Mucosa of rectum (tissue), 2 donors: ENCODE data around the gene DNM3.

Experiments
- H3K27ac ChIP-seq, 2 donors: one replicate each; pipeline ENCODE4 v1.7.0; 2013; ENCODE audit warnings: inconsistent platforms in 2 of 2, low read depth in 2 of 2, low read length in 2 of 2
- H3K27me3 ChIP-seq, 2 donors: one replicate each; pipeline ENCODE4 v1.7.0; 2013; ENCODE audit warnings: low read length in 2 of 2; ENCODE audit not compliant: control insufficient read depth in 2 of 2, insufficient read depth in 2 of 2
- H3K36me3 ChIP-seq, 2 donors: one replicate each; pipeline ENCODE4 v1.7.0; 2013; ENCODE audit warnings: low read length in 2 of 2; ENCODE audit not compliant: control insufficient read depth in 2 of 2, insufficient read depth in 2 of 2
- H3K4me1 ChIP-seq, 2 donors: one replicate each; pipeline ENCODE4 v1.7.0; 2013; ENCODE audit warnings: low read length in 2 of 2, mild to moderate bottlenecking in 1 of 2; ENCODE audit not compliant: control insufficient read depth in 2 of 2, insufficient read depth in 2 of 2
- H3K4me3 ChIP-seq, 2 donors: one replicate each; pipeline ENCODE4 v1.7.0; 2013; ENCODE audit warnings: low read length in 2 of 2
- H3K9ac ChIP-seq, 2 donors: one replicate each; pipeline ENCODE4 v1.7.0; 2013; ENCODE audit warnings: low read length in 2 of 2, low read depth in 1 of 2, mild to moderate bottlenecking in 1 of 2
- H3K9me3 ChIP-seq, 2 donors: one replicate each; pipeline ENCODE4 v1.7.0; 2013; ENCODE audit warnings: low read length in 2 of 2; ENCODE audit not compliant: control insufficient read depth in 2 of 2
- donor health status: healthy.
- donor health status: Normal muscosa, but diverticular disease.

Gene DNM3

DNA sequence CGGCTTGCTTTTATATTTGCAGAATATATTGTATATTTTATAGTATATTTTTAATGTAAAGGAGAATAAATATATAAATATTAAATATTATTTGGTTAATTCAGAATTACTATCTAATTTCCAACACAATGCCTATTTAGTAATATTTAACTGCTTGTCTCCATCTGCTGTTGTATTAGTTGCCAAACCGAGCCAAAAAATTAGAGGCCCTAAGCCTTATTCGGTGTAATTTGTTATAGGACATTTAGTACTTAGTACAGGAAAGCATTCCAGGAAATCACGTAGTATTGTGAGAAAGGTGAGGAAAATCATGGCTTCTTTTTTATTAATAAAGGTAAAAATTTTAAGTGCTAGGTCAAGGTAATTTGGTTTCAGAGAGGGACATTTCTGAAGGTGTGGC lies 93.8 kb downstream of the DNM3 start:
- no peak overlapping the region for H3K4me3 ChIP-seq
- H3K36me3 ChIP-seq, result no peaks in the 10 kb centered on the region
- no peak overlapping the region for H3K9ac ChIP-seq
- H3K27ac ChIP-seq, result no peak overlapping the region
- H3K27me3 ChIP-seq, result no peaks in the 10 kb centered on the region
- H3K9me3 ChIP-seq, result no peaks in the 10 kb centered on the region
- H3K4me1 ChIP-seq, result peaks cover 0 to 3% of the 10 kb centered on the region in 2 donors

DNA sequence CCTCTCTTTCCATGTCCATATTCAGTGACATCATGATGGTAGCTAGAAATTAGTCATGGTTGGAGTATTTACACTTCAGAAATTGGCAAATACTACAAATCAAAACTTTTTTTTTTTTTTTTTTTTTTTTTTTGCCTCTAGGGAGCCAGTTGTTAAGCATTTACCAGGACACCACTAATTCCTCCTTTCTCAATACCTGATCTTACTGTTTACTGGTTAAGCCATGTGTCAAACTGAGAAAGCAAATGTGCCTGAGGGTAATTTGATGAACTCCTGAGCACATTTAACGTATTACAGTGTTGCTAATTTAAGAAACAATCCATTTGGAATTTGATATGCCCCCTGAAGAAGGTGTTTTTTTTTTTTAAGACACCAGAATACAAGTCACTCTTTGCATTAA lies 94.4 kb downstream of the DNM3 start:
- no peak overlapping the region for H3K27ac ChIP-seq
- no peak overlapping the region for H3K9ac ChIP-seq
- no peak overlapping the region for H3K4me3 ChIP-seq
- no peaks in the 10 kb centered on the region for H3K27me3 ChIP-seq
- H3K36me3 ChIP-seq, result no peaks in the 10 kb centered on the region
- H3K4me1 ChIP-seq, result peaks cover 0 to 6% of the 10 kb centered on the region in 2 donors
- H3K9me3 ChIP-seq, result no peaks in the 10 kb centered on the region

DNA sequence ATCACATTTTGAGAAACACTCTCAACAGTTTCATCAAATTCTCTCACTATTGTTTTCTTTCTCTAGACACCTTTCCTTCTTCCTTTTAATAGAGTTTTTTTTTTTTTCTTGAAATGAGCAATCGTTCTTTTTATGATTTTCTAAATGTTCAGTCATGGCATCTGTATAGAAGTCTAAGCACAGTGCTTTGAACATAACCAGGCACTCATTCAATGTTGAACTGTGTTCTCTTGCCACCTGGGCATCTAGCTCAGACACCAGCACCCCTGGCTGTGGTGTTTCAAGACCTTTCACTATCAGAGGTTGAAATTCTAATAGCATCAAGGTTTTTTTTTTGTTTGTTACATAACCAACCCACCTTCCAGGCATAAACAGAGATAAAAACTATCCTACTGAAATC lies 96.6 kb downstream of the DNM3 start:
- Histone ChIP-seq H3K4me3 (no peak overlapping the region), H3K27ac (no peak overlapping the region), H3K9ac (no peak overlapping the region), H3K4me1 (peaks cover 0 to 6% of the 10 kb centered on the region in 2 donors), H3K36me3 (no peaks in the 10 kb centered on the region), H3K9me3 (no peaks in the 10 kb centered on the region), H3K27me3 (no peaks in the 10 kb centered on the region)

DNA sequence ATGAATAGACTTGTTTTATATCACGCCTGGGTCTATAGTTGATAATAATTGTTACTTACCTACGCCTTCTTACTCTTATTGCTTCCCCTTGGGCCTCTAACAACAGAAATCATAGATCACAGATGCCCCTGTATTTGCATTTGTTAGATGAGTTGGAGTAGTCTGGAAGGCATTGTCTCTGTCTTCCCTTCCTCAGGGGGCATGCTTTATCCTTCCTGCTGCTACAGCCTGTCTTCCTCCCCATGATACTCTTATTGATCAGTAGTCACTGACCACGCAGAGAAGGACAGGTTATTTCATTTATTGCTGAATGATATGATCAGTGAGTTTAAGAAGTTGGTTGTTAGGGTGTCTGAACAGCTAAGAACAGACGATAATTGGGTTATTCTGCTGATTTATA lies 98.4 kb downstream of the DNM3 start:
- Histone ChIP-seq H3K9ac (no peak overlapping the region), H3K36me3 (no peaks in the 10 kb centered on the region), H3K4me3 (no peak overlapping the region), H3K4me1 (peaks cover 0 to 6% of the 10 kb centered on the region in 2 donors), H3K27me3 (no peaks in the 10 kb centered on the region), H3K9me3 (no peaks in the 10 kb centered on the region), H3K27ac (no peak overlapping the region)

DNA sequence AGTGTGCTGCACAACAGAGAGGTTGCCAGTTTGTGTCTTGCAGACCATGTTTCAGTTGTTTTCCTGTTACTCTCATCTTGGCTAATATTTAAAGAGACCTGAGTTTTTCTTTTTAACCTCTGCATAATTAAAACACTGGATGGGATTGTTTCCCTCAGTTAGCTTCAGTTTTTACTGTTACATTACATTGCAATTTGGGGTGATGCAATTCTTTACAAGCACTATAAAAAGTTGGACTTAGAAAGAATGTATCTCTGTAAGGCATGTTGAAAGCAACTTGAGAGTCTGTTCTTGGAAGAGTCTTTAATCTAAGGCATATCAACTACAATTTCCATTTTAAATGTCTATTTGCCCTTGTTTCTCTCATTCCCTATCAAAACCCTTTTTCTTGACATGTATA lies 99.1 kb downstream of the DNM3 start:
- Histone ChIP-seq H3K9me3 (no peaks in the 10 kb centered on the region), H3K4me3 (no peak overlapping the region), H3K9ac (no peak overlapping the region), H3K4me1 (peaks cover 0 to 6% of the 10 kb centered on the region in 2 donors), H3K27ac (no peak overlapping the region), H3K36me3 (no peaks in the 10 kb centered on the region), H3K27me3 (no peaks in the 10 kb centered on the region)

DNA sequence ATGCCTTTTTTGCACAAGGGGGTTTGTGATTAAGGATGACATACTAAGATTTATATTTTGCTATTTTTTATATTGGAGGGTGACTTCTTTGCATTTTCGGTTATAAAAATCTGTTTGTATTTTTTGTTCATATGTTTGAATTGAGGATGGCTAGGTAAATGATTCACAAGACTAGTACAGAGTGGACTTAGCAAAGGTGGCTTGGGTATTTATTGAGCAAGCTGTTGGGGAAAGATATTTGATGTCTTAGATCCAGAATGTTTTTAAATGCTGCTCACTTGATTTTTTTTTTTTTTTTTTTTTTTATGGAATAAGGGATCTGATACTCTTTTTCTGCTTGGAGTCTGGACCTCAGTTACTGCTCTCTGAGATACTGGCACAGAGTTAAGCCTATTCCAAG lies 100.6 kb downstream of the DNM3 start:
- peaks cover 0 to 6% of the 10 kb centered on the region in 2 donors for H3K4me1 ChIP-seq
- no peak overlapping the region for H3K4me3 ChIP-seq
- no peak overlapping the region for H3K27ac ChIP-seq
- H3K27me3 ChIP-seq, result no peaks in the 10 kb centered on the region
- no peak overlapping the region for H3K9ac ChIP-seq
- H3K36me3 ChIP-seq, result no peaks in the 10 kb centered on the region
- no peaks in the 10 kb centered on the region for H3K9me3 ChIP-seq

DNA sequence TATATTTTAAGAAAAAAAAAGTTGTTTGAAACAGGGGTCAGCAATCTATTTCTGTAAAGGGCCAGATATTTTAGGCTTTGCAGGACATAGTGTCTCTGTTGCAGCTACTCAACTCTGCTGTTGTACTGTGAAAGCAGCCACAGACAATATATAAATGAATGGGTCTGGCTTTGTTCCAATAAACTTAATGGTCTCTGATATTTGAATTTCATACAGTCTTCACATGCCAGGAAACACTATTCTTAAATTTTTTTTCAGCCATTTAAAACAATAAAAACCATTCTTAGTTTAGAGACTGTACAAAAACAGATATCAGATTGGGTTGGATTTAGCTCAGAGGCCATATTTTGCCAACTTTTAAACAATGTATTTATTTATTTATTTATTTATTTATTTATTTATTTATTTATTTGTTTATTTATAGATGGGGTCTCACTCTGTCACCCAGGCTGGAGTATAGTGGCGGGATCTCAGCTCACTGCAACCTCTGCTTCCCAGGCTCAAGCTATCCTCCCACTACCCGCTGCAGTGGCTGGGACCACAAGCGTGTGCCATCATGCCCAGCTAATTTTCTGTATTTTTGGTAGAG lies 102.8 kb downstream of the DNM3 start:
- Histone ChIP-seq H3K9ac (no peak overlapping the region), H3K27ac (no peak overlapping the region), H3K9me3 (no peaks in the 10 kb centered on the region), H3K27me3 (no peaks in the 10 kb centered on the region), H3K4me1 (peaks cover 0 to 6% of the 10 kb centered on the region in 2 donors), H3K4me3 (no peak overlapping the region), H3K36me3 (no peaks in the 10 kb centered on the region)

DNA sequence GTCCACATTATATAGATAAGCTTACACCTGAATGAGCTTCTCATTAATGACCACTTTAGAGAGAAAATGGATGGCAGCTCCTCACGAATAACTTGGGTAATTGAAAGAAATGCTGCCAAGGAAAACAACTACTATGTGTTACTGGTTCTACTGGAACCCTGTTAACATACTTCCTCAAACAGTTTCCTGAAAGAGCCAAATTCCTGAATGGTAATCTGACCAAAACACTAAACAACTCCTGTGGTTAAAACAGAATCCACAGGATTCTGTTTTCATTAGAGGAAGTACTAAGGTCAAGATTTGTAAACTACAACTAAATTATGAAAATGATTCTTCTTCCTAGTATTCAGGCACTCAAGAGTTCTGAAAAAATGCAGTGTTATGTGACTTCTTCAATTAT lies 107.2 kb downstream of the DNM3 start:
- no peaks in the 10 kb centered on the region for H3K36me3 ChIP-seq
- no peak overlapping the region for H3K4me3 ChIP-seq
- no peak overlapping the region for H3K9ac ChIP-seq
- no peaks in the 10 kb centered on the region for H3K4me1 ChIP-seq
- no peak overlapping the region for H3K27ac ChIP-seq
- no peaks in the 10 kb centered on the region for H3K9me3 ChIP-seq
- H3K27me3 ChIP-seq, result no peaks in the 10 kb centered on the region

DNA sequence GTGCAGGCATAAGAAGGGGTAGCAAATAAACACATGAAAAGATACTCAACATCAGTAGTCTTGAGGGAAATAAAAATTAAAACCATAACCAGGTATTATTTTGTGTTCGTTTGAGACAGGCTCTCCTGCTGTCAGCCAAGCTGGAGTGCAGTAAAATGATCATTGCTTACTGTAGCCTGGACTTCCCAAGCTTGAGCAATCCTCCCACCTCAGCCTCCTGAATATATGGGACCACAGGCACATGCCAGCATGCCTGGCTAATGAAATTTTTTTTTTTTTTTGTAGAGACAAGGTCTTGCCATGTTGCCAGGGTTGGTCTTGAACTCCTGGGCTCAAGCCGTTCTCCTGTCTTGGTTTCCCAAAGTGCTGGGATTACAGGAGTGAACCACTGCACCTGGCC lies 108.0 kb downstream of the DNM3 start:
- no peak overlapping the region for H3K4me3 ChIP-seq
- H3K4me1 ChIP-seq, result no peaks in the 10 kb centered on the region

DNA sequence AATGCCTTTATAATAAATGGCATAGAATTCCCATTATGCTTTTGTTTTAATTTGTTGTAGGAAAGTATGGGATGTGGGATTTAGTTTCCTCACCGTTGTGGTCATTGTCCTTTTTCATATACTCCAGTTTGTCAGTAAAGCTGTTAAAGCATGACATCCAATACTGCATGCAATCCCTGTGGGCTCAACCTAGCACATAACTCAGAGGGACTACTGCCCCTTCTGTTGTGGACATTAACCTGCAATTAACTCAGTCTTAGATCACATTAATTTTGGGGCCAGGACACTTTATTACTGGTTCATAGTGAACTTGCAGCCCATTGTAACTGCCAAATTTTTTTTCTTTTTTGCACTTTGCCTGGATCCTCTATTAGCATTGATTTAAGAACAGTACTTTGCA lies 112.5 kb downstream of the DNM3 start:
- H3K4me3 ChIP-seq, result no peak overlapping the region
- no peak overlapping the region for H3K27ac ChIP-seq
- no peaks in the 10 kb centered on the region for H3K27me3 ChIP-seq
- H3K36me3 ChIP-seq, result no peaks in the 10 kb centered on the region
- H3K9me3 ChIP-seq, result no peaks in the 10 kb centered on the region
- H3K9ac ChIP-seq, result no peak overlapping the region
- no peaks in the 10 kb centered on the region for H3K4me1 ChIP-seq

More for the DNA sequence above, 108.0 kb downstream of the DNM3 start:
- H3K27me3 ChIP-seq, result no peaks in the 10 kb centered on the region
- no peak overlapping the region for H3K9ac ChIP-seq
- H3K27ac ChIP-seq, result no peak overlapping the region
- no peaks in the 10 kb centered on the region for H3K36me3 ChIP-seq
- H3K9me3 ChIP-seq, result no peaks in the 10 kb centered on the region

DNA sequence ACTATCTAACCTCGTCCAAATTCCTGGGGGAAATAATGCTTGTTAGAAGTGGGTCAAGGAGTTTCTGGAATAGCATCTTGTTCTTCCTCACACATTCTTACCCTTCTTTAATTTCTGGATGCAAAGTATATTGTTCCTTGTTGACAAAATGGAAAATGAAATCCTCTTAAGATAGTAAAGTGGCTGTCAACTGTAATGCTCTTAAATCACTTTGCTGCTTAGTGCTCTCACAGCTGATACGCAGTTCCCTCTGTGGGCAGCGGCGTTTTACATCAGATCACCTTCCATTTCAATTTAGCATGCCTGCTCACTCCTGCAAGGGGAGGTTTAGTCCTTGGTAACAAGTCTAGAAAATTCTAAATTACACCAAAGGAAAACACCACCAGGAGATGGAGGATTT lies 113.1 kb downstream of the DNM3 start:
- no peaks in the 10 kb centered on the region for H3K36me3 ChIP-seq
- H3K9me3 ChIP-seq, result no peaks in the 10 kb centered on the region
- H3K9ac ChIP-seq, result no peak overlapping the region
- no peak overlapping the region for H3K27ac ChIP-seq
- no peaks in the 10 kb centered on the region for H3K27me3 ChIP-seq
- no peaks in the 10 kb centered on the region for H3K4me1 ChIP-seq
- H3K4me3 ChIP-seq, result no peak overlapping the region
